ENCODE data around the gene MOSPD2.
A peak's percentile ranks its signal among the peaks of the same experiment; 100 is the strongest.

DNA sequence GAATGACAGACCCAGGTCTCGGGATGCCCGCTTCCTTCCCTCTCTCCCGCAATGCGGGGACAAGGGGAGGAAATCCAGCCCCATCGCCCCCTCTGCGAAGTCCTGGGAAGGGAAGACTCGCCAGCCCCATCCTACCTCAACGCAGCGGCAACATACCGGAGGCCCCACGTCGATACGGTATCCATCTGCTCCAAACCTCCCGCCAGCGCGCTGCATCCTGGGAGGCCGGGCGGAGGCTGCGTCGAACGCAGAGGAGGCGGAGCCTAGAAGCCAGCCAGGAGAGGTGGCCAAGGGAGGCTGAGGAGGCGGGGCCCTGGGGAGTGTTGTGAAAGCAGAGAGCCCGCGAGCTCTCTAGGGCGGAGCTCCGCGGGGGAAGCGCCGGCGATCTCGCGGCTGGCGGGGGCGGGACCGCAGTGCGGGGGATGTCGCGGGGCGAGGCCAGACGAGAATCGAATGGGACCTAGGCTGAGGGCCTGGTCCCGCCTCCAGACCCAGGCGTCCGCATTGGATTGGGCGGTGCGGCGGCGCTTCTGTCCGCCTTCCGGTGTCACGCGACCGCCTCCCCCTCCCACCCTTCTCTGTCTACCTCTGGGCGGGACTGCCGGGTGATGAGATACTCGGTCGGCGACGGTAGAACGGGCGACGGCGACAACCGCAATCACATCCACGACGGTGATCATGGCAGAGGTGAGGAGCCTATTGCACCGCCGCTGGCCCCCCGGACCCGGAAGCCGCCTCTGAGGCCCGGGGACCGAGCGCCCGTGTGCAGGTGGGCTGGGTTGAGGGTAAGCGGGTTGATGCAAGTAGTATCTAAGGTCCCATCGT, at the start of gene MOSPD2, which contains the start of gene FANCB:
- TF ChIP-seq TAF1 (IDR thresholded peaks at IDR 0.05; ENCODE audit: low read depth, low read length) (peak; percentile 68), CTCF (IDR thresholded peaks at IDR 0.05; ENCODE audit: control extremely low read depth in 1 of 3, insufficient read depth in 1 of 3, low read depth in 1 of 3, low read length in 3 of 3) (no peak), RAD21 (IDR thresholded peaks at IDR 0.05 in 1 of 2, conservative IDR thresholded peaks at IDR 0.05 in 1 of 2; ENCODE audit: low read depth in 2 of 2, low read length in 2 of 2) (no peak), GABPA (IDR thresholded peaks at IDR 0.05; ENCODE audit: borderline replicate concordance, insufficient read depth, low read length) (no peak), JUN (IDR thresholded peaks at IDR 0.05; ENCODE audit: low read depth, low read length) (no peak), POLR2AphosphoS5 (IDR thresholded peaks at IDR 0.05; ENCODE audit: low read depth, low read length) (peak; percentile 72; the same call in 1 of the 2 replicates), SP4 (IDR thresholded peaks at IDR 0.05; ENCODE audit: low read length) (no peak), POLR2A (IDR thresholded peaks at IDR 0.05; ENCODE audit: control extremely low read depth in 1 of 2, low read depth in 2 of 2, low read length in 2 of 2) (peak; percentile 15 to 64)

Measured in H1 (cell line).